GM10248 (cell line): ENCODE results near the gene NOP9.

Source experiments
- CTCF ChIA-PET: fragments of 300-600 bp; sonication (Branson Sonifier 250); formaldehyde crosslinking; extraction: SDS; loops from one replicate; lab custom pipeline; 2021; ENCODE audit warnings: antibody characterized with exemption; lab: Yijun Ruan, JAX
- POLR2A ChIA-PET: fragments of 350-650 bp; sonication (Branson Sonifier 250); formaldehyde crosslinking; extraction: SDS; loops from one replicate; lab custom pipeline; 2020; ENCODE audit warnings: antibody characterized with exemption; lab: Yijun Ruan, JAX
- DNase-seq: peaks from one replicate; pipeline ENCODE4 v3.0.0; 2012; ENCODE audit errors: extremely low spot score
- TF ChIP-seq, protein P1 (sequence below): IDR thresholded peaks from 2 replicates; pipeline ENCODE4 v1.5.1; 2012; ENCODE audit warnings: mild to moderate bottlenecking, low read depth; ENCODE audit errors: extremely low read depth, missing control alignments, control extremely low read depth

The NOP9 gene

DNA sequence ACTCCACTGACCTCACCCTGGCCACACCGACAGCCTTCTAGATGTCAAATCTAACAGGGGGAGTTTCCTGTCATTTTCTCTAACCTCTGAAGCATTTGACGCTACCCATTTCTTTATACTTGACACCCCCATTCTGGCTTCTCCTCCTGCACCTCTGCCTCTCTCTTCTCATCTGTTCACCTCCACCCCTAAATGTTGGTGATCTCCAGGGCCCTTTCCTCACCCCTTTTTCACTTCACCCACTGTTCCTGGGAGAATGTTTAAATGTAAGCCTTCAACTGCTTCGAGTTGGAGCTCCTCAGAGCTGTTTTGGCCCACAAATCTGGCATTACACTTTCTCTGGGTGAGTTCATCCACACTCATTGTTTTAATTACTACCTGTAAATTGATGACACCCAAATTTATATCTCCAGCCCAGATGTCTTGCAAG is 27.8 kb upstream of the NOP9 start:
- CTCF ChIA-PET = interaction anchor here (0.7 to 9.2 kb wide), 15 partner anchors 9 to 159 kb away, joined by 3 to 68 read pairs (median 6); partner anchors contain the start of genes CHMP4A, CIDEB, IRF9 and KHNYN
- no peak for DNase-seq
- POLR2A ChIA-PET = interaction anchor here (1.2 to 2.0 kb wide), 4 partner anchors 10 to 29 kb away, joined by 6 to 13 read pairs (median 8); partner anchors contain the start of gene TINF2
- TF ChIP-seq, protein P1, sequence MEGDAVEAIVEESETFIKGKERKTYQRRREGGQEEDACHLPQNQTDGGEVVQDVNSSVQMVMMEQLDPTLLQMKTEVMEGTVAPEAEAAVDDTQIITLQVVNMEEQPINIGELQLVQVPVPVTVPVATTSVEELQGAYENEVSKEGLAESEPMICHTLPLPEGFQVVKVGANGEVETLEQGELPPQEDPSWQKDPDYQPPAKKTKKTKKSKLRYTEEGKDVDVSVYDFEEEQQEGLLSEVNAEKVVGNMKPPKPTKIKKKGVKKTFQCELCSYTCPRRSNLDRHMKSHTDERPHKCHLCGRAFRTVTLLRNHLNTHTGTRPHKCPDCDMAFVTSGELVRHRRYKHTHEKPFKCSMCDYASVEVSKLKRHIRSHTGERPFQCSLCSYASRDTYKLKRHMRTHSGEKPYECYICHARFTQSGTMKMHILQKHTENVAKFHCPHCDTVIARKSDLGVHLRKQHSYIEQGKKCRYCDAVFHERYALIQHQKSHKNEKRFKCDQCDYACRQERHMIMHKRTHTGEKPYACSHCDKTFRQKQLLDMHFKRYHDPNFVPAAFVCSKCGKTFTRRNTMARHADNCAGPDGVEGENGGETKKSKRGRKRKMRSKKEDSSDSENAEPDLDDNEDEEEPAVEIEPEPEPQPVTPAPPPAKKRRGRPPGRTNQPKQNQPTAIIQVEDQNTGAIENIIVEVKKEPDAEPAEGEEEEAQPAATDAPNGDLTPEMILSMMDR = no peak

DNA sequence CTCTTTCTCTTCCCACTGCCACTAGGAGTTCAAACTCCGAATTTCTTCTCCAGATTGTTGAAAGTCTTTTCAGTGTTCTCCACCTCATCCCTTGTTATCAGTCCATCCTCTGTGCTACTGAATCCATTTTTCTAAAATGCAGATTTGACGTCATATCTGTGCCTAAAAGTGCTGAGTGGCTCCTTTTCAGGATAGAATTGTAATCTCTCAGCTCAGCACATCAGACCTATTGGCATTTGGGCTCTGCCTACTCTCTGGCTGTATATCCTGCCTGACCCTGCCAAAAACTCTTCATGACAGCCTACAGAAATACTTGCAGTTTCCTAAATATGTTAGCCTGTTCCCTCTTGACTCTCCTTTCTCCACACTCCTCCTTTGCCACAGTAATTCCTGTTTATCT is 27.2 kb upstream of the NOP9 start:
- ChIA-PET CTCF (interaction anchor here (0.7 to 9.2 kb wide), 8 partner anchors 9 to 61 kb away, joined by 3 to 68 read pairs (median 35); partner anchors contain the start of genes CIDEB, LTB4R2 and TINF2), POLR2A (no interaction called here)
- TF ChIP-seq, protein P1 = no peak
- no peak for DNase-seq

GRCh38 chr14:24273422-24273998 is 26.1 kb upstream of the NOP9 start:
- TF ChIP-seq, protein P1 = no peak
- ChIA-PET POLR2A (interaction anchor here (1.5 kb wide), 1 partner anchor 31 kb away, joined by 12 read pairs; the partner anchor contains the start of gene TINF2), CTCF (interaction anchor here (0.7 to 8.0 kb wide), 12 partner anchors 17 to 112 kb away, joined by 3 to 68 read pairs (median 5); partner anchors contain the start of genes CIDEB, IRF9, LTB4R and LTB4R2)
- no peak for DNase-seq

DNA sequence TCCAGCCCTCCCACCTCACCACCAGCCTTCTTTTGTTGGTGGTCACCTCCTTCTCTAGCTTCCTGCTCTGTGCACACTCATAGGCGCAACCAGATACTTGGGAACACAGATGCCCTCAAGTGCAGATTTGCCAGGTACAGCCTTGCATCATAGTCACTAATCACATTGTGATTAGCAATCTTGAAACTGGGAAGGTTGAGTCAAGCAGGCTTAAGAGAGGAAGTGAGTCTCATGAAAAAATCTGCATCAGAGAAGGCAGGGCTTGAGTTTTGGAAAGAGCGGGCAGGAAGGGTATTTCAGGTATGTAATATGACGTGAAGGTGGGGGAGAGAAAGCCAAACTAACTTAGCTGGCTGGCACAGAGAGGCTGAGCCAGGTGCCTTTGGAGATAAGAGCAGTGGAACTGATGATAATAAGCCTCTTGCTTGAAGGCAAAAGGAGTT is 25.5 kb upstream of the NOP9 start:
- CTCF ChIA-PET = interaction anchor here (0.7 to 8.0 kb wide), 12 partner anchors 16 to 113 kb away, joined by 3 to 68 read pairs (median 5); partner anchors contain the start of genes CIDEB, IRF9, LTB4R and LTB4R2
- peak; percentile 73 for DNase-seq
- TF ChIP-seq, protein P1 = no peak

GRCh38 chr14:24277071-24277470 is 22.6 kb upstream of the NOP9 start:
- DNase-seq = no peak
- TF ChIP-seq, protein P1 = no peak
- ChIA-PET POLR2A (interaction anchor here (0.6 to 0.8 kb wide), 2 partner anchors 17 to 25 kb away, joined by 3 read pairs; no protein-coding TSS in a partner anchor), CTCF (interaction anchor here (1.4 to 5.7 kb wide), 4 partner anchors 20 to 61 kb away, joined by 3 to 26 read pairs (median 10); partner anchors contain the start of genes CIDEB, MDP1 and TINF2)

More for the DNA sequence above, 25.5 kb upstream of the NOP9 start:
- POLR2A ChIA-PET = interaction anchor here (0.7 to 1.5 kb wide), 2 partner anchors 23 to 32 kb away, joined by 9 to 12 read pairs; partner anchors contain the start of gene TINF2

DNA sequence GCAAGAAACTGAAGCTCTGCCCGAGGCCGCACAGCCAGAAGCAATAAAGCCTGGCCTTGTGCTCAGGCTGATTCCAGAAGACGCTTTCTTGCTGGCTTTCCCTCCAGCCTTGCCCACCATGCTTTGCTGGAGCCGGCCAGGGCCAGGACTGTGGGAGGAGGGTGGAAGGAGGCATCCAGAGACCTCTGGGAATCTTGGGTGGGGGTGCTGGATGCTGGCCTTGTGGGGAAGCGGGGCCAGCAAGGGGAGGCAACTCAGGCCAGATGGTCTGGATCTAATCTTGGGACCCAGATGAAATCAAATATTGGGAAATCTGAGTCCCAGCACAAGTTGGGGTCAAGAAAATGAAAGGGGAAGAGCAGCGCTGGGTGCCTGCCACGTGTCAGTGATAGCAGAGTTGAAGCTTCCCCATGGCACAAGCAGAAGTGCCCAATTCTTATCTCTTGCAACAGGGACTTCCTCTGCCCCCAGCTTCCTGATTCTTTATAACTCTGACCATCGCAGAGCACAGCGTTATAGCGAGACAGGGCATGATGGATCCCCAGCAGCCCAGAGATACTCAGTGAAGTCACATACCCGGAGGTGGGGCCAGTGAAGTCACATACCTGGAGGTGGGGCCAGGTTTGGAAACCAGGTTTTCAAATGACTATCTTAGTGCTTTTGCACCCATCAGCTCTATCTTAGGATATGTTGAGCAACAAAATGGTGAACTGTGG is 21.9 kb upstream of the NOP9 start:
- no peak for DNase-seq
- CTCF ChIA-PET = interaction anchor here (1.2 to 6.1 kb wide), 5 partner anchors 13 to 154 kb away, joined by 3 to 42 read pairs (median 15); partner anchors contain the start of genes CIDEB and TINF2
- POLR2A ChIA-PET = interaction anchor here (0.8 kb wide), 1 partner anchor 17 kb away, joined by 3 read pairs; no protein-coding TSS in a partner anchor
- TF ChIP-seq, protein P1 = no peak
